Effector memory CD8-positive, alpha-beta T cell (primary cell): Measurements from ENCODE around the gene CEP112.
"Not testable (repeated sequence)": the region's sequence is repeated elsewhere in the genome, so short reads cannot be mapped to it uniquely, and the experiment has no call there.

ENCODE experiments used
- ATAC-seq: fragments of 150-1000 bp; cut with Tn5 transposase; replicated peaks from 2 replicates; pipeline ENCODE4 v1.10.0; 2021; ENCODE audit warnings: mild to moderate bottlenecking, moderate library complexity
- DNase-seq, 3 experiments: peaks; one replicate each; pipeline ENCODE4 v3.0.0; 2021
- H3K27ac Mint-ChIP-seq, 2 donors: one replicate each; pipeline ENCODE4 v1.8.0; 2022; ENCODE audit warnings: mild to moderate bottlenecking in 2 of 2, mixed read lengths in 2 of 2, moderate library complexity in 2 of 2
- H3K27me3 Mint-ChIP-seq, 2 donors: one replicate each; pipeline ENCODE4 v1.8.0; 2022; ENCODE audit warnings: mixed read lengths in 2 of 2
- H3K36me3 Mint-ChIP-seq: one replicate; pipeline ENCODE4 v1.8.0; 2022; ENCODE audit warnings: mild to moderate bottlenecking, moderate library complexity, mixed read lengths; ENCODE audit not compliant: insufficient read depth
- H3K4me1 Mint-ChIP-seq, 2 donors: one replicate each; pipeline ENCODE4 v1.8.0; 2022; ENCODE audit warnings: low read depth in 2 of 2, mixed read lengths in 2 of 2
- H3K4me3 Mint-ChIP-seq, 2 donors: one replicate each; pipeline ENCODE4 v1.8.0; 2022; ENCODE audit warnings: mild to moderate bottlenecking in 2 of 2, mixed read lengths in 2 of 2, moderate library complexity in 2 of 2
- H3K9me3 Mint-ChIP-seq, 2 donors: one replicate each; pipeline ENCODE4 v1.8.0; 2022; ENCODE audit warnings: mixed read lengths in 2 of 2

Gene CEP112

GRCh38 chr17:66115246-66115645 lies 76.7 kb downstream of the CEP112 start:
- H3K36me3 Mint-ChIP-seq, result no peaks in the 10 kb centered on the region
- no peaks in the 10 kb centered on the region for H3K9me3 Mint-ChIP-seq
- no peak overlapping the region for H3K4me3 Mint-ChIP-seq
- peaks cover 0 to 12% of the 10 kb centered on the region in 2 donors for H3K27me3 Mint-ChIP-seq
- DNase-seq (no peak), ATAC-seq (no peak)
- H3K4me1 Mint-ChIP-seq, result no peaks in the 10 kb centered on the region
- H3K27ac Mint-ChIP-seq, result no peak overlapping the region

DNA sequence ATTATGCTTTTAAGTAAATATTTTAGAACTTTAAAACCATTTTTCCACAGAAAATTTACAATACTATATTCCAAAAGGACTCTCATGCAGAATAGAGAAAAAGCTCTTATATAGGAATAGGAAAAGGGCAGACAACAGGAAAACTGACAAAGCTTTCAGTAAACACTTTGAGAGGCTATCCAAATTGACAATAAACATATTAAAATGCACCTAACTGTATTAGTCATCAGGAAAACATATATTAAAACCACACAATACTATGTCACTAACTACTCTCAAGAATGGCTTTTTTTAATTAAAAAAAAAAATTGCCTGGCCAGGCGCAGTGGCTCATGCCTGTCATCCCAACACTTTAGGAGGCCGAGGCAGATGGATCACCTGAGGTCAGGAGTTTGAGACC lies 77.3 kb downstream of the CEP112 start:
- H3K27me3 Mint-ChIP-seq, result peaks cover 0 to 13% of the 10 kb centered on the region in 2 donors
- no peak for ATAC-seq

GRCh38 chr17:66107731-66108130 lies 84.2 kb downstream of the CEP112 start:
- Mint-ChIP-seq H3K36me3 (peaks cover 2% of the 10 kb centered on the region), H3K27ac (no peak overlapping the region), H3K9me3 (no peaks in the 10 kb centered on the region), H3K4me1 (no peaks in the 10 kb centered on the region), H3K27me3 (peaks cover 0 to 26% of the 10 kb centered on the region in 2 donors), H3K4me3 (no peak overlapping the region)
- ATAC-seq (no peak), DNase-seq (no peak)

More for the DNA sequence above, 77.3 kb downstream of the CEP112 start:
- Mint-ChIP-seq H3K36me3 (no peaks in the 10 kb centered on the region), H3K27ac (no peak overlapping the region), H3K4me3 (no peak overlapping the region), H3K4me1 (no peaks in the 10 kb centered on the region), H3K9me3 (no peaks in the 10 kb centered on the region)
- no peak for DNase-seq

DNA sequence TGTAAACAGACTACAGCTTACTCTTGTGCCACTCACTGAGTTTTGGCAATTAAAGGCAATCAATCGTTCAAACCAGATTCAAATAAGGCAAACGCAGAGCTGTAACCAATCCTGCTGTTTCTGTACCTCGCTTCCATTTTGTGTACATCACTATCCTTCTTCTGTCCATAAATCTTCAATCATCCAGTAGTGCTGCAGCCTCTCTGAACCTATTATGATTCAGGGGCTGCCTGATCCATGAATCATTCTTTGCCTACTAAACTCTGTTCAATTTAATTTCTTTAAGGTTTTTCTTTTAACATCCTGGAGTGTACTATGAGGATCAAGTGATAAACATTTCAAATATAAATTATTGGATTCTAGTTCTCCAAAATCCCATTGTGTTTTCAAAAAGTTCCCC lies 93.9 kb downstream of the CEP112 start:
- Mint-ChIP-seq H3K36me3 (peaks cover 7% of the 10 kb centered on the region), H3K4me3 (no peak overlapping the region), H3K9me3 (no peaks in the 10 kb centered on the region), H3K27ac (no peak overlapping the region), H3K4me1 (no peaks in the 10 kb centered on the region), H3K27me3 (peaks cover 0 to 6% of the 10 kb centered on the region in 2 donors)
- no peak for ATAC-seq
- DNase-seq, result no peak

- Mint-ChIP-seq H3K27ac (no peak overlapping the region), H3K4me3 (no peak overlapping the region), H3K4me1 (no peaks in the 10 kb centered on the region), H3K9me3 (no peaks in the 10 kb centered on the region), H3K27me3 (peaks cover 0 to 7% of the 10 kb centered on the region in 2 donors), H3K36me3 (no peaks in the 10 kb centered on the region)
- no peak for ATAC-seq
- DNase-seq, result no peak
These were observed 97.2 kb downstream of the CEP112 start for GRCh38 chr17:66094727-66095126.

DNA sequence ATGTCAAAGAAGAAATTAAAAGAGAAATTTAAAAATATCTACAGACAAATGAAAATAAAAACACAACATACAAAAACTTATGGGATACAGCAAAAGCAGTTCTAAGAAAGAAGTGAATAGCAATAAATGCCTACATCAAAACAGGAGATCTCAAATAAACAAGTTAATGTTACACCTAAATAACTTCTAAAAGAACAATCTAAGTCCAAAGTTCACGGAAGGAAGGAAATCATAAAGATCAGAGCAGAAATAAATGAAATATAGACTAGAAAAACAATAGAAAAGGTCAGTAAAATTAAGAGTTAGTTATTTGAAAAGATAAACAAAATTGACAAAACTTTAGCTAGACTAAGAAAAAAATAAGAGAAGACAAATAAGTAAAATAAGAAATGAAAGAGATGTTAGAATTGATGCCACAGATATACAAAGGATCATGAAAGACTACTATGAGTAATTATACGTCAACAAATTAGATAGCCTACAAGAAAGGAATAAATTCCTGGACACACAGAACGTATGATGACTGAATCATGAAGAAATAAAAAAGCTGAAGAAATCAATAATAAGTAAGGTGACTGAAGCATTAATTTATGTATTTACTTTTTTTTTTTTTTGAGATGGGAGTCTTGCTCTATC lies 100.4 kb downstream of the CEP112 start:
- ATAC-seq (no peak), DNase-seq (no peak)
- H3K9me3 Mint-ChIP-seq, result no peaks in the 10 kb centered on the region
- H3K4me3 Mint-ChIP-seq, result no peak overlapping the region
- H3K27me3 Mint-ChIP-seq, result peaks cover 0 to 4% of the 10 kb centered on the region in 2 donors
- no peak overlapping the region for H3K27ac Mint-ChIP-seq
- no peaks in the 10 kb centered on the region for H3K4me1 Mint-ChIP-seq
- H3K36me3 Mint-ChIP-seq, result no peaks in the 10 kb centered on the region

DNA sequence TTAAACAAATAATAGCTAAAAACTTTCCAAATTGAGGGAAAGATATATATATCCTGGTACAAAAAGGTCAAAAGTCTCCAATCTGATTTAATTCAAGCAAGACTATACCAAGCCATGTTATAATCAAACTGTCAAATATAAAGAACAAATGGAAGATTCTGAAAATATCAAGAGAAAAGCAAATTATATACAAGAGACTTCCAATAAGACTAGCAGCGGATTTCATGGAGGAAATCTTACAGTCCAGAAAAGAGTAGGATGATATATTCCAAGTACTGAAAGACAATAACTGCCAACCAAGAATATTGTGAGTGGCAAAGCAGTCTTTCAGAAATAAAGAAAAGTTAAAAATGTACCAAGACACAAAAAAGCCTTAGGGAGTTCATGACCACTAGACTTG lies 102.2 kb downstream of the CEP112 start:
- ATAC-seq (no peak), DNase-seq (no peak)
- Mint-ChIP-seq H3K27ac (no peak overlapping the region), H3K9me3 (no peaks in the 10 kb centered on the region), H3K36me3 (no peaks in the 10 kb centered on the region), H3K27me3 (peaks cover 0 to 4% of the 10 kb centered on the region in 2 donors), H3K4me1 (no peaks in the 10 kb centered on the region), H3K4me3 (no peak overlapping the region)

DNA sequence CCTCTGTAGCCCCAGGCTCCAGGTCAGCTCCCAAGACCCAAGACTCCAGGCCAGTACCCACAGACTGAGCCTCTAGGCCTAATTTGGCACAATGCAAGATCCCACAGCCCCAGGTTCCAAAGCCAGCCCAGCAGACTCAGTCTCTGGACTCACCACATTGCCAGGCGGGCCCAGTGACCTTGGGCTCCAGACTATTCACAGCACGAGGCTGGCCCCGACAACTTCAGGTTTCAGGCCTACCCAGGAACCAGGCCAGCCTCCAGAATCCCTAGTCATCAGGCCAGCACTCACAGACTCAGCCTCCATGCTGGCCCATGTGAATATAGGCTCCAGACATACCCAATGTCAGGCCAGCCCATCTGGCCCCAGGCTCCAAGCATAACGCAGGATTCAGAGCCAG lies 103.8 kb downstream of the CEP112 start:
- Mint-ChIP-seq H3K4me3 (no peak overlapping the region), H3K4me1 (no peaks in the 10 kb centered on the region), H3K36me3 (no peaks in the 10 kb centered on the region), H3K27me3 (peaks cover 0 to 4% of the 10 kb centered on the region in 2 donors), H3K9me3 (no peaks in the 10 kb centered on the region), H3K27ac (no peak overlapping the region)
- DNase-seq (no peak), ATAC-seq (no peak)

DNA sequence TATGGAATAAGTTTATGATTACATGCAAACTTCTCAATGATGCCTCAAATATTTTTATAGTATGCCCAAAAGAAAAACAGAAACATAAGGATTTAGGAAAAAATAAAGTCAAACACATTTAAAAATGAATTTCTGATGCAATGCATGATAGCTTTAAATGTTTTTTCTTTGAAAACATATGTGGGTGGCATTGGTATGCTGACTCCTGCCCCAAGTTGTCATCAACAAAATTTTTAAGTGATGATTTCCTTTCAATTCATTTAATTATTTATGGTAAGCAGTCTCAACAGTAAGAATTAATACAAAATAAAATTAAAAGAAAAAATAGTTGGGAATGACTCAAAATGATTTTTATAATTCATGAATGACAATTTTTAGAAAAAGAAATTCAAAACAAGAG lies 104.9 kb downstream of the CEP112 start:
- ATAC-seq (no peak), DNase-seq (no peak)
- Mint-ChIP-seq H3K36me3 (no peaks in the 10 kb centered on the region), H3K9me3 (no peaks in the 10 kb centered on the region), H3K27me3 (peaks cover 0 to 4% of the 10 kb centered on the region in 2 donors), H3K27ac (no peak overlapping the region), H3K4me3 (no peak overlapping the region), H3K4me1 (no peaks in the 10 kb centered on the region)

- no peaks in the 10 kb centered on the region for H3K4me1 Mint-ChIP-seq
- H3K36me3 Mint-ChIP-seq, result no peaks in the 10 kb centered on the region
- peaks cover 0 to 1% of the 10 kb centered on the region in 2 donors for H3K9me3 Mint-ChIP-seq
- H3K27me3 Mint-ChIP-seq, result peaks cover 0 to 4% of the 10 kb centered on the region in 2 donors
- DNase-seq (no peak), ATAC-seq (no peak)
- no peak overlapping the region for H3K27ac Mint-ChIP-seq
- H3K4me3 Mint-ChIP-seq, result no peak overlapping the region
These were observed 106.7 kb downstream of the CEP112 start for GRCh38 chr17:66085221-66085620.

DNA sequence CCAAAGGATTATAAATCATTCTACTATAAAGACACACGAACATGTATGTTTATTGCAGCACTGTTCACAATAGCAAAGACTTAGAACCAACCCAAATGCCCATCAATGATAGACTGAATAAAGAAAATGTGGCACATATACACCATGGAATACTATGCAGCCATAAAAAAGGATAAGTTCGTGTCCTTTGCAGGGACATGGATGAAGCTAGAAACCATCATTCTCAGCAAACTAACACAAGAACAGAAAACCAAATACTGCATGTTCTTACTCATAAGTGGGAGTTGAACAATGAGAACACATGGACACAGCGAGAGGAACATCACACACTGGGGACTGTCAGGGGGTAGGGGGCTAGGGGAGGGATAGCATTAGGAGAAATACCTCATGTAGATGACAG lies 111.3 kb downstream of the CEP112 start:
- not testable (repeated sequence) for H3K27me3 Mint-ChIP-seq, H3K4me3 Mint-ChIP-seq, H3K9me3 Mint-ChIP-seq

GRCh38 chr17:66076546-66077190 lies 115.3 kb downstream of the CEP112 start:
- no peak for ATAC-seq
- Mint-ChIP-seq H3K4me1 (peaks cover 5 to 8% of the 10 kb centered on the region in 2 donors), H3K27me3 (no peaks in the 10 kb centered on the region), H3K4me3 (no peak overlapping the region), H3K9me3 (peaks cover 0 to 5% of the 10 kb centered on the region in 2 donors), H3K27ac (no peak overlapping the region), H3K36me3 (no peaks in the 10 kb centered on the region)
- no peak for DNase-seq

More for the DNA sequence above, 111.3 kb downstream of the CEP112 start:
- ATAC-seq, H3K4me1 Mint-ChIP-seq, H3K27ac Mint-ChIP-seq, H3K36me3 Mint-ChIP-seq, DNase-seq: not testable (repeated sequence)

DNA sequence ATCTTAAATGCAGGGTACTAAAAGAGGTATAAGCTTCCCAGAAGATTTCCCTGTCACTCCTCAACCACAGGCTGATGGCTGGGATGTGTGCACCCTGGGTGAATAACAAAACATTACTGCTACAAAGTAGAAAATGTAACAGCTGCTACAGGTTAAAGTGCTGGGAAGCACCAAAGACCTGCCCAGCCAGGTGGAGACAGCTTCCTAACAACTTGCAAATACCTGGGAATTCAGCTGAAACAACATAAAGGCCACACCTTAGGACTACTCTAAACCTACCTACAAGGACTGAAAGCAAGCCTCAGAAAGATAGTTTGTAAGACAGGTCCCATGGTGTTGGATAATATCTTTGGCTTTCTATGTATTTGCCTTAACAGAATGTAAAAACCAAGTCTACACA lies 118.5 kb downstream of the CEP112 start:
- Mint-ChIP-seq H3K27ac (no peak overlapping the region), H3K4me1 (peaks cover 5 to 8% of the 10 kb centered on the region in 2 donors), H3K4me3 (no peak overlapping the region), H3K36me3 (no peaks in the 10 kb centered on the region), H3K9me3 (no peaks in the 10 kb centered on the region), H3K27me3 (peaks cover 0 to 5% of the 10 kb centered on the region in 2 donors)
- no peak for ATAC-seq
- DNase-seq, result no peak

DNA sequence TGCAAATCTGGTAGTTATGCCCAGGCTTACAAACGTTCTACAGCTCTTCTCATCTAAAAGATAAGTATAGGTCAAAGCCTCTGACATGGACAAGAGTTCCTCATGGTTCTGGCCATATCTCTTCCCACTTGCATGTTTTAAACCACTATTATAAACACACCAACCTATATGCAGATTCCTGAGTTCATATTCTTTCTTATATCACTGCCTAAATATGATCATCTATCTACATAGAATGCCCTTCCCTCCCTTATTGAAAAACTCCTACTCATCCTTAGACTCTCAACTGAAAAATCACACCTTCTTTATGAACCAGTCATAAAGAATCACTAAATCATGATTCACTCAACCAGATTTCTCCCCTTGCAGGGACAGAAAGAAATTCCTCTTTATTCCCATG lies 128.2 kb downstream of the CEP112 start:
- Mint-ChIP-seq H3K27me3 (no peaks in the 10 kb centered on the region), H3K36me3 (no peaks in the 10 kb centered on the region), H3K4me1 (no peaks in the 10 kb centered on the region), H3K27ac (no peak overlapping the region), H3K4me3 (no peak overlapping the region), H3K9me3 (no peaks in the 10 kb centered on the region)
- DNase-seq, result no peak
- ATAC-seq, result no peak
